ENCODE measurements around the gene ITPR3. TPM values are rescaled to one million over a fixed set of nuclear protein-coding genes. Genes with fewer than 3 reads are reported as not detected.

ITPR3 gene
- total RNA-seq, 1 donor from 2014 or later = 15.7 TPM

- DNase-seq (ENCODE audit: low read depth) = no peak
Measured at GRCh38 chr6:33712914-33713313, 91.8 kb downstream of the ITPR3 start.

GRCh38 chr6:33713786-33714185 is 92.7 kb downstream of the ITPR3 start:
- no peak for DNase-seq (ENCODE audit: low read depth)

- DNase-seq (ENCODE audit: low read depth) = no peak
Measured at GRCh38 chr6:33714385-33715040, 93.4 kb downstream of the ITPR3 start.

GRCh38 chr6:33716379-33716778 is 95.3 kb downstream of the ITPR3 start:
- no peak for DNase-seq (ENCODE audit: low read depth)

GRCh38 chr6:33716890-33717632 is 95.9 kb downstream of the ITPR3 start:
- no peak for DNase-seq (ENCODE audit: low read depth)

- DNase-seq (ENCODE audit: low read depth) = no peak
Measured at GRCh38 chr6:33717934-33718455, 96.9 kb downstream of the ITPR3 start.

- DNase-seq (ENCODE audit: low read depth) = no peak
Measured at GRCh38 chr6:33718713-33719112, 97.6 kb downstream of the ITPR3 start.

GRCh38 chr6:33719326-33719987 is 98.3 kb downstream of the ITPR3 start:
- DNase-seq (ENCODE audit: low read depth) = no peak

GRCh38 chr6:33720998-33721397 is 99.9 kb downstream of the ITPR3 start:
- no peak for DNase-seq (ENCODE audit: low read depth)

GRCh38 chr6:33721508-33721907 is 100.4 kb downstream of the ITPR3 start:
- no peak for DNase-seq (ENCODE audit: low read depth)

GRCh38 chr6:33722103-33722623 is 101.0 kb downstream of the ITPR3 start:
- no peak for DNase-seq (ENCODE audit: low read depth)

- no peak for DNase-seq (ENCODE audit: low read depth)
Measured at GRCh38 chr6:33723371-33724085, 102.4 kb downstream of the ITPR3 start.

- no peak for DNase-seq (ENCODE audit: low read depth)
Measured at GRCh38 chr6:33724102-33725023, 103.2 kb downstream of the ITPR3 start.

GRCh38 chr6:33725222-33725621 is 104.1 kb downstream of the ITPR3 start:
- no peak for DNase-seq (ENCODE audit: low read depth)

- DNase-seq (ENCODE audit: low read depth) = no peak
Measured at GRCh38 chr6:33725891-33726673, 105.0 kb downstream of the ITPR3 start.

- no peak for DNase-seq (ENCODE audit: low read depth)
Measured at GRCh38 chr6:33726696-33727095, 105.6 kb downstream of the ITPR3 start.

GRCh38 chr6:33727126-33727525 is 106.0 kb downstream of the ITPR3 start:
- no peak for DNase-seq (ENCODE audit: low read depth)

GRCh38 chr6:33727932-33728331 is 106.8 kb downstream of the ITPR3 start:
- no peak for DNase-seq (ENCODE audit: low read depth)

- no peak for DNase-seq (ENCODE audit: low read depth)
Measured at GRCh38 chr6:33728438-33728837, 107.3 kb downstream of the ITPR3 start.
